Prostate gland (tissue), 2 donors: ENCODE results near the gene FJX1.

Experiments
- POLR2A ChIP-seq: fragments of 450-650 bp; IDR thresholded peaks from one replicate; pipeline ENCODE4 v1.6.1; 2016; ENCODE audit warnings: antibody characterized with exemption, mild to moderate bottlenecking
- POLR2AphosphoS5 ChIP-seq: sonication (generic); formaldehyde crosslinking; IDR thresholded peaks from one replicate; pipeline ENCODE4 v1.6.1; 2017; ENCODE audit warnings: antibody characterized with exemption
- TF ChIP-seq, protein P1 (sequence below), 4 experiments: fragments of 200-600 bp in 2 of 4; fragments of 450-650 bp in 2 of 4; sonication (generic) in 2 of 4; IDR thresholded peaks; 1 replicate in 3 of 4; 2 replicates in 1 of 4; pipeline ENCODE4 v1.5.1; 2016 to 2019; ENCODE audit warnings: antibody characterized with exemption in 4 of 4, mild to moderate bottlenecking in 2 of 4, moderate library complexity in 2 of 4

DNA sequence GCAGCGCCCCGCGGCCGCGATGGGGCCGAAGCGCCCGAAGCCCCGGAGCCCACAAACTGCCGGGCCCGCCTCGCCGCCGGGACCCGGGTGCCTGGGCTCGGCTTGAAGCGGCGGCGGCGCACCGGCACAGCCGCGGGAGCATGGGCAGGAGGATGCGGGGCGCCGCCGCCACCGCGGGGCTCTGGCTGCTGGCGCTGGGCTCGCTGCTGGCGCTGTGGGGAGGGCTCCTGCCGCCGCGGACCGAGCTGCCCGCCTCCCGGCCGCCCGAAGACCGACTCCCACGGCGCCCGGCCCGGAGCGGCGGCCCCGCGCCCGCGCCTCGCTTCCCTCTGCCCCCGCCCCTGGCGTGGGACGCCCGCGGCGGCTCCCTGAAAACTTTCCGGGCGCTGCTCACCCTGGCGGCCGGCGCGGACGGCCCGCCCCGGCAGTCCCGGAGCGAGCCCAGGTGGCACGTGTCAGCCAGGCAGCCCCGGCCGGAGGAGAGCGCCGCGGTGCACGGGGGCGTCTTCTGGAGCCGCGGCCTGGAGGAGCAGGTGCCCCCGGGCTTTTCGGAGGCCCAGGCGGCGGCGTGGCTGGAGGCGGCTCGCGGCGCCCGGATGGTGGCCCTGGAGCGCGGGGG lies 346 bp downstream of the FJX1 start:
- TF ChIP-seq, protein P1, sequence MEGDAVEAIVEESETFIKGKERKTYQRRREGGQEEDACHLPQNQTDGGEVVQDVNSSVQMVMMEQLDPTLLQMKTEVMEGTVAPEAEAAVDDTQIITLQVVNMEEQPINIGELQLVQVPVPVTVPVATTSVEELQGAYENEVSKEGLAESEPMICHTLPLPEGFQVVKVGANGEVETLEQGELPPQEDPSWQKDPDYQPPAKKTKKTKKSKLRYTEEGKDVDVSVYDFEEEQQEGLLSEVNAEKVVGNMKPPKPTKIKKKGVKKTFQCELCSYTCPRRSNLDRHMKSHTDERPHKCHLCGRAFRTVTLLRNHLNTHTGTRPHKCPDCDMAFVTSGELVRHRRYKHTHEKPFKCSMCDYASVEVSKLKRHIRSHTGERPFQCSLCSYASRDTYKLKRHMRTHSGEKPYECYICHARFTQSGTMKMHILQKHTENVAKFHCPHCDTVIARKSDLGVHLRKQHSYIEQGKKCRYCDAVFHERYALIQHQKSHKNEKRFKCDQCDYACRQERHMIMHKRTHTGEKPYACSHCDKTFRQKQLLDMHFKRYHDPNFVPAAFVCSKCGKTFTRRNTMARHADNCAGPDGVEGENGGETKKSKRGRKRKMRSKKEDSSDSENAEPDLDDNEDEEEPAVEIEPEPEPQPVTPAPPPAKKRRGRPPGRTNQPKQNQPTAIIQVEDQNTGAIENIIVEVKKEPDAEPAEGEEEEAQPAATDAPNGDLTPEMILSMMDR (IDR thresholded peaks at IDR 0.05), result peak in 2 of 4 experiments; percentile 12 to 26
- TF ChIP-seq POLR2A (no peak), POLR2AphosphoS5 (no peak)
